ENCODE results near the gene MAPKAPK5.
"Not testable (repeated sequence)": the region's sequence is repeated elsewhere in the genome, so short reads cannot be mapped to it uniquely, and the experiment has no call there.

The MAPKAPK5 gene

DNA sequence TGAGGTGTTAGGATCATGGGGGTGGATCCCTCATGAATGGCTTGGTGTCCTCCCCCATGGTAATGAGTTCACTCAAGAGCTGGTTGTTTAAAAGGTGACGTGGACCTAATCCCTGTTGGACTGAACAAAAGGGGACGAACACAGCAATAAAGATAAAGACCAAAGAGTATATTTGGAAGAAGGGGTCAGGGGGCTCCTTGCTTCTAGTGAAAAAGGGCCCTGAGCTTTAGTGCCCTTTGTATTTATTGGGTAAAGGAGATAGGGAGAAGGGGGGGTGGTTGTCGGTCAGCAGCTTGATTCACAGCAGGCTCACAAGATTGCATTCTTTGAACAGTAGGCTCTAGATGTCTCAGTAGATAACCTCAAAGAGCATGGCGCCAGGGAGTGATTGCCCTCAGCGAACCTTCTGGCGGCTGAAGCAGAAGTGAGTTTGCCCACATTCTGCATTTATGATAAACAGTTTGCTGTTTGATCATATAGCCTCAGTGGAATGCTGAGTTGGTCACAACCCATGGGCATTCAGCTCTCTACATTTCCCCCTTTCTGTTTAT lies 25.9 kb upstream of the MAPKAPK5 start:
- Histone ChIP-seq H3K4me3 (ENCODE audit: low read depth in 1 of 5, low read length in 5 of 5) (no peak overlapping the region), H3K4me1 (ENCODE audit: control insufficient read depth in 5 of 5, insufficient read depth in 5 of 5, low read length in 5 of 5) (peaks cover 0 to 9% (median 5%) of the 10 kb centered on the region in 5 donors), H3K9ac (ENCODE audit: low read length in 5 of 5) (no peak overlapping the region), H3K27me3 (ENCODE audit: control insufficient read depth in 5 of 5, insufficient read depth in 4 of 5, low read length in 5 of 5) (no peaks in the 10 kb centered on the region), H3K36me3 (ENCODE audit: control insufficient read depth in 5 of 5, insufficient read depth in 5 of 5, low read length in 5 of 5) (peaks cover 0 to 4% (median 0%) of the 10 kb centered on the region in 5 donors), H3K27ac (ENCODE audit: low read depth, low read length) (no peak overlapping the region), H3K9me3 (ENCODE audit: control insufficient read depth in 5 of 5, low read length in 5 of 5) (no peaks in the 10 kb centered on the region)

DNA sequence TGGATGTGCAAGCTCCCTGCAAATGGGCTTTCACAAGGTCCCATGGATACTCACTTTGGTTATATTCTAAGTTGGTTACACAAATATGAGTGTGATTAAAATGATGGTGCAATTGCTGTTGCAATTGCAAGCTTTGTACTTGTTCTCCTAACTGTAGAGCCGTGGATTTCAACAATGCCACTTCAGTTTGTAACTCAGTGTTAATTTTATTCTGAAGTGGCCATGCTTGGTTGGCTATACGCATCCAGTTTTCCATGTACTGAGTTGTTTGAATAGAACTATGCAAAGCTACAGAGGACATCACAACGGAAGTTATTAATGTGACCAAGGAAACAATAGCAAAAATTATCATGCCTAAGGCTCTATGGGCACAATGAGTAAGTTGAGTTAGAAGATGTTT lies 25.1 kb upstream of the MAPKAPK5 start:
- H3K4me3 ChIP-seq (ENCODE audit: low read depth in 1 of 5, low read length in 5 of 5); H3K4me1 ChIP-seq (ENCODE audit: control insufficient read depth in 5 of 5, insufficient read depth in 5 of 5, low read length in 5 of 5); H3K27ac ChIP-seq (ENCODE audit: low read depth, low read length); H3K36me3 ChIP-seq (ENCODE audit: control insufficient read depth in 5 of 5, insufficient read depth in 5 of 5, low read length in 5 of 5); H3K9me3 ChIP-seq (ENCODE audit: control insufficient read depth in 5 of 5, low read length in 5 of 5); H3K9ac ChIP-seq (ENCODE audit: low read length in 5 of 5); H3K27me3 ChIP-seq (ENCODE audit: control insufficient read depth in 5 of 5, insufficient read depth in 4 of 5, low read length in 5 of 5): not testable (repeated sequence)

DNA sequence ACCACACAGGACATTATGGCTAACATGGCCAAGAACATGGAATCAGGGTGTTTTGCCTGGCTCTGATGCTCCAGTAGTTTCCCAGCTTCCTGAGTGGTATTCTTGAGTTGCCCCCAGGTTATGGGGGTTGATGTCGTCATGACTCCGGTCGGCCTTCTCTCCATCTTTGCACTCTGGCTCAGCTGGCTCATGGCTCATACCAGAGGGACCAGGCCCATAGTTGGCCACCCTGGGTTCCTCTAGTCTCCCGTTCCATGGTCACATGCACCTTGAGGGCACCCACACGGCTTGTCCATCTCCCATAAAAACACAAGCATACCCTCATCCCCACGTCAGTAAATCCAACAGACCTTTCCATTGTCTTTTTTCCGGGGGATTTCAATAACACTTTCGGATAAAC lies 23.7 kb upstream of the MAPKAPK5 start:
- Histone ChIP-seq H3K9ac (ENCODE audit: low read length in 5 of 5) (no peak overlapping the region), H3K27ac (ENCODE audit: low read depth, low read length) (no peak overlapping the region), H3K4me1 (ENCODE audit: control insufficient read depth in 5 of 5, insufficient read depth in 5 of 5, low read length in 5 of 5) (peaks cover 0 to 10% (median 2%) of the 10 kb centered on the region in 5 donors), H3K36me3 (ENCODE audit: control insufficient read depth in 5 of 5, insufficient read depth in 5 of 5, low read length in 5 of 5) (no peaks in the 10 kb centered on the region), H3K9me3 (ENCODE audit: control insufficient read depth in 5 of 5, low read length in 5 of 5) (no peaks in the 10 kb centered on the region), H3K4me3 (ENCODE audit: low read depth in 1 of 5, low read length in 5 of 5) (no peak overlapping the region), H3K27me3 (ENCODE audit: control insufficient read depth in 5 of 5, insufficient read depth in 4 of 5, low read length in 5 of 5) (no peaks in the 10 kb centered on the region)

DNA sequence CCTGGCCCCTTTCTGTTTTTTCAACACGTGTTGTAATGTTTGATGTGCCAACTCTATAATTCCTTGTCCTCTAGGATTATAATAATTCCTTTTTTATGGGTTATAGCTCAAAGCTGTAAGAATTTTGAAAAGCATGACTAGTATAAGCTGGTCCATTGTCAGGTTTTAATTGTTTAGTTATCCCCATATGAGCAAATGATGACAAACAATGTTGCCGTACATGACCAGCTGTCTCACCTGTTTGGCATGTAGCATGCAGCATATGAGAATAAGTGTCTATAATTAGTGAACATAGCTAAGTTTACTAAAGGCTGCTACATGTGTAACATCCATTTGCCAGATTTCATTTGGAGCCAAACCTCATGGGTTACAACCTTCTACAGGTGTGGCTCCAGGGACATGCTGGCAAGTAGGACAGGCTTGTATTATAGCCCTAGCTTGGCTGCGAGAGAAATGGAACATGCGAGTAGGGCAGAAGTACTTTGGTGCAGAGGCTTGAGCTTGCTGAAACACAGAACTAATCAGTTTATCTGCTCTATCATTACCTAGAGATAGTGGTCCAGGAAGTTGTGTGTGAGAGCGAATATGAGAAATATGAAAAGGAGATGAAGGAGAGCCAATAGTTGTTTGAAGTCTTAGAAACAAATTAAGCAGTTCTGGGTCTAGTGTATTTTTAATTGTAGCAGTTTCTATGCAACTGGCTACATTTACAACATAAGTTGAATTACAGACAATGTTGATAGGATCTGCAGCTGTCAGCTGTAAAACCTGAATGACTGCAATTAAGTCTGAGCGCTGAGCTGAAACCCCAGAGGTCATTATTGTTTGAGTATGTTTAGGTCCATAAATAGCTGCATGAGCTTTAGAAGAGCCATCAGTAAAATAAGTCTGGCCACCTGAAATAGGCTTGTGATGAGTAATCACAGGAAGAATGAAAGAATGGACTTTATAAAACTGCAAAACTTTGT lies 22.6 kb upstream of the MAPKAPK5 start:
- peaks cover 0 to 9% (median 2%) of the 10 kb centered on the region in 5 donors for H3K4me1 ChIP-seq (ENCODE audit: control insufficient read depth in 5 of 5, insufficient read depth in 5 of 5, low read length in 5 of 5)
- no peak overlapping the region for H3K27ac ChIP-seq (ENCODE audit: low read depth, low read length)
- no peaks in the 10 kb centered on the region for H3K9me3 ChIP-seq (ENCODE audit: control insufficient read depth in 5 of 5, low read length in 5 of 5)
- H3K36me3 ChIP-seq (ENCODE audit: control insufficient read depth in 5 of 5, insufficient read depth in 5 of 5, low read length in 5 of 5), result no peaks in the 10 kb centered on the region
- H3K9ac ChIP-seq (ENCODE audit: low read length in 5 of 5), result no peak overlapping the region
- no peak overlapping the region for H3K4me3 ChIP-seq (ENCODE audit: low read depth in 1 of 5, low read length in 5 of 5)
- H3K27me3 ChIP-seq (ENCODE audit: control insufficient read depth in 5 of 5, insufficient read depth in 4 of 5, low read length in 5 of 5), result no peaks in the 10 kb centered on the region

DNA sequence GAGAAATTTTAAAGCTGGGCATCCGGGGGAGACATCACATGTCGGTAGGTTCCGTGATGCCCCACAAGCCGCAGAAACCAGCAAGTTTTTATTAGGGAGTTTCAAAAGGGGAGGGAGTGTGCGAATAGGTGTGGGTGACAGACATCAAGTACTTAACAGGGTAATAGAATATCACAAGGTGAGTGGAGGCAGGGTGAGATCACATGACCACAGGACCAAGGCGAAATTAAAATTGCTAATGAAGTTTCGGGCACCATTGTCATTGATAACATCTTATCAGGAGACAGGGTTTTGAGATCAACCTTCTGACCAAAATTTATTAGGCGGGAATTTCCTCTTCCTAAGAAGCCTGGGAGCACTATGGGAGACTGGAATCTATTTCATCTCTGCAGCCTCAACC lies 21.2 kb upstream of the MAPKAPK5 start:
- H3K4me3 ChIP-seq (ENCODE audit: low read depth in 1 of 5, low read length in 5 of 5); H3K4me1 ChIP-seq (ENCODE audit: control insufficient read depth in 5 of 5, insufficient read depth in 5 of 5, low read length in 5 of 5); H3K9ac ChIP-seq (ENCODE audit: low read length in 5 of 5); H3K27me3 ChIP-seq (ENCODE audit: control insufficient read depth in 5 of 5, insufficient read depth in 4 of 5, low read length in 5 of 5); H3K9me3 ChIP-seq (ENCODE audit: control insufficient read depth in 5 of 5, low read length in 5 of 5); H3K27ac ChIP-seq (ENCODE audit: low read depth, low read length); H3K36me3 ChIP-seq (ENCODE audit: control insufficient read depth in 5 of 5, insufficient read depth in 5 of 5, low read length in 5 of 5): not testable (repeated sequence)

DNA sequence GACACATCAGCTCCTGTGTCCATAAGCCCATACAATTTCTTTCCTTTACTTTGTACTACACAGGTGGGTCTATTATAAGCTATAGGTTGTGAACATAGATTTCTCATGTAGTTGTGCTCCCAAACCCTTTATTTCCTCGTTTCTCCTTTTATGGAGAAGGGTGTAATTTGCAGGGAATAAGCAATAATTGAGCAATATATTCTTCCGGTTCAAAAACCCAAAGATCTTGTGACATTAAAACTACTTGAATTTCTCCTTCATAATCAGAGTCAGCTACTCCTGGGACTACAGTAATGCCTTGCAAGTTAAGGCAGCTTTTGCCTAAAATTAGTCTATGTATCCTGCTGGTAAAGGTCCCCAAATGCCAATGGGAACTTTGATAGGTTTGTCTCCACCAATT lies 19.1 kb upstream of the MAPKAPK5 start:
- no peaks in the 10 kb centered on the region for H3K27me3 ChIP-seq (ENCODE audit: control insufficient read depth in 5 of 5, insufficient read depth in 4 of 5, low read length in 5 of 5)
- H3K9me3 ChIP-seq (ENCODE audit: control insufficient read depth in 5 of 5, low read length in 5 of 5), result no peaks in the 10 kb centered on the region
- no peaks in the 10 kb centered on the region for H3K36me3 ChIP-seq (ENCODE audit: control insufficient read depth in 5 of 5, insufficient read depth in 5 of 5, low read length in 5 of 5)
- no peak overlapping the region for H3K27ac ChIP-seq (ENCODE audit: low read depth, low read length)
- no peak overlapping the region for H3K9ac ChIP-seq (ENCODE audit: low read length in 5 of 5)
- peaks cover 0 to 16% (median 9%) of the 10 kb centered on the region in 5 donors for H3K4me1 ChIP-seq (ENCODE audit: control insufficient read depth in 5 of 5, insufficient read depth in 5 of 5, low read length in 5 of 5)
- H3K4me3 ChIP-seq (ENCODE audit: low read depth in 1 of 5, low read length in 5 of 5), result no peak overlapping the region

DNA sequence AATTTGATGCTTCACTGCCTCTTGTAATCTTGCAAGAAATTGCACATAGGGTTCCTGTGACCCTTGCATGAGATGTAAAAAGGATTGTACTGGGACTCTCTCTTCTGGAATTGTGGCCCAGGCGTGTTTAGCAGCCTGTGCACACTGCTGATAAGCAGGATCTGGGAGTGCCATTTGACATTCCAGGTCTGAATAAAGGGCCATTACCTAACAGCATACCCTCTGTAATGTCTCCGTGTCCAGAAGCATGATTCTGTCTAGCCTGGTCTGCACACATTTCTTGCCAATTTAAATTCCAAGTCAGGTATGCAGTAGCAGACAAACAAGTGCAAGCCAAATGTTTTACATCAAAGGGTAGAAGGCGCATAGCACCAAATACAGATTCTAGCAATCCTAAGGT lies 18.1 kb upstream of the MAPKAPK5 start:
- Histone ChIP-seq H3K36me3 (ENCODE audit: control insufficient read depth in 5 of 5, insufficient read depth in 5 of 5, low read length in 5 of 5) (no peaks in the 10 kb centered on the region), H3K9ac (ENCODE audit: low read length in 5 of 5) (no peak overlapping the region), H3K4me1 (ENCODE audit: control insufficient read depth in 5 of 5, insufficient read depth in 5 of 5, low read length in 5 of 5) (peaks cover 0 to 16% (median 9%) of the 10 kb centered on the region in 5 donors), H3K27ac (ENCODE audit: low read depth, low read length) (no peak overlapping the region), H3K27me3 (ENCODE audit: control insufficient read depth in 5 of 5, insufficient read depth in 4 of 5, low read length in 5 of 5) (no peaks in the 10 kb centered on the region), H3K9me3 (ENCODE audit: control insufficient read depth in 5 of 5, low read length in 5 of 5) (no peaks in the 10 kb centered on the region), H3K4me3 (ENCODE audit: low read depth in 1 of 5, low read length in 5 of 5) (no peak overlapping the region)

DNA sequence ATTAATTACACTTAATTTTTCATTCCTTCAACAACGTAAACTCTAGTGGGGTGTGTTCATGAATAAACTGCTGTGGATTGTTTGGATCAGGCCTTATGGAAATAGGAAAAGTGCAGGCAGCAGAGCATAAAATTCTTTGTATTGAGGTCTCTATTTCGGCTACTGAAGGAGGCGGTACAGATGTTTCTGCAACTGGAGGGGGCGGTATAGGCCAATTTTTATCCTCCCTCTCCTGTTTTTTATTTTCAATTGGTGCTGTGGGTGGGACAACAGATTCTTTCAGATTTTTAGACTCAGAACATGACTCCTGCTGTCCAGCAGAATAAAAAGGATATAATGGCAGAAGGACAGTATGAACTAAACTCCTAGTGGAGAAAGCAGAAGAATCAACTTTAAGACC lies 17.7 kb upstream of the MAPKAPK5 start:
- peaks cover 0 to 16% (median 9%) of the 10 kb centered on the region in 5 donors for H3K4me1 ChIP-seq (ENCODE audit: control insufficient read depth in 5 of 5, insufficient read depth in 5 of 5, low read length in 5 of 5)
- not testable (repeated sequence) for H3K36me3 ChIP-seq (ENCODE audit: control insufficient read depth in 5 of 5, insufficient read depth in 5 of 5, low read length in 5 of 5); H3K4me3 ChIP-seq (ENCODE audit: low read depth in 1 of 5, low read length in 5 of 5); H3K27ac ChIP-seq (ENCODE audit: low read depth, low read length); H3K9me3 ChIP-seq (ENCODE audit: control insufficient read depth in 5 of 5, low read length in 5 of 5); H3K9ac ChIP-seq (ENCODE audit: low read length in 5 of 5); H3K27me3 ChIP-seq (ENCODE audit: control insufficient read depth in 5 of 5, insufficient read depth in 4 of 5, low read length in 5 of 5)

DNA sequence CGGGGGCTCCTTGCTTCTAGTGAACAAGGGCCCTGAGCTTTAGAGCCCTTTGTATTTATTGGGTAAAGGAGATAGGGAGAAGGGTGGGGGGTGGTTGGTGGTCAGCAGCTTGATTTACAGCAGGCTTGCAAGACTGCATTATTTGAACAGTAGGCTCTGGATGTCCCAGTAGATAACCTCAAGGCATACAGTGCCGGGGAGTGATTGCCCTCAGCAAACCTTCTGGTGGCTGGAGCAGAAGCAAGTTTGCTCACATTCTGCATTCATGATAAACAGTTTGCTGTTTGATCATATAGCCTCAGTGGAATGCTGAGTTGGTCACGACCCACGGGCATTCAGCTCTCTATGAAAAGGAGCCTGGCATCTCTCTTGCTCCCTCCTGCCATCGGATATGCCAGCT lies 16.5 kb upstream of the MAPKAPK5 start:
- no peaks in the 10 kb centered on the region for H3K9me3 ChIP-seq (ENCODE audit: control insufficient read depth in 5 of 5, low read length in 5 of 5)
- H3K4me3 ChIP-seq (ENCODE audit: low read depth in 1 of 5, low read length in 5 of 5), result no peak overlapping the region
- H3K27ac ChIP-seq (ENCODE audit: low read depth, low read length), result no peak overlapping the region
- no peaks in the 10 kb centered on the region for H3K36me3 ChIP-seq (ENCODE audit: control insufficient read depth in 5 of 5, insufficient read depth in 5 of 5, low read length in 5 of 5)
- H3K4me1 ChIP-seq (ENCODE audit: control insufficient read depth in 5 of 5, insufficient read depth in 5 of 5, low read length in 5 of 5), result peaks cover 0 to 16% (median 9%) of the 10 kb centered on the region in 5 donors
- no peak overlapping the region for H3K9ac ChIP-seq (ENCODE audit: low read length in 5 of 5)
- H3K27me3 ChIP-seq (ENCODE audit: control insufficient read depth in 5 of 5, insufficient read depth in 4 of 5, low read length in 5 of 5), result no peaks in the 10 kb centered on the region

DNA sequence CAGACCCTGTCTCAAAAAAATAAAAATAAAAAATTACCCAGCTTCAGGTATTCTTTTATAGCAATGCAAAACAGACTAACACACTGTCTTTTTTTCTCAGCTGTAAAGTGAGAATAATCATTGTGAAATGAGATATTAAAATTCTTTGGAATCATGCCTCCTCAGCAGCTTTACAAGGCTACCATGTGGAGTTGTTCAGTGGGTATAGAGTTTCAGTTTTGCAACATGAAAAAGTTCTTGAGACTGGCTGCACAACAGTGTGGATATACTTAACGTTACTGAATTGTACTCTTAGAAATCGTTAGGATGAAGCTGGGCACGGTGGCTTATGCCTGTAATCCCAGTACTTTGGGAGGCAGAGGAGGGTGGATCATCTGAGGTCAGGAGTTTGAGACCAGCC lies 15.7 kb upstream of the MAPKAPK5 start:
- Histone ChIP-seq H3K36me3 (ENCODE audit: control insufficient read depth in 5 of 5, insufficient read depth in 5 of 5, low read length in 5 of 5) (no peaks in the 10 kb centered on the region), H3K27me3 (ENCODE audit: control insufficient read depth in 5 of 5, insufficient read depth in 4 of 5, low read length in 5 of 5) (no peaks in the 10 kb centered on the region), H3K27ac (ENCODE audit: low read depth, low read length) (no peak overlapping the region), H3K9me3 (ENCODE audit: control insufficient read depth in 5 of 5, low read length in 5 of 5) (no peaks in the 10 kb centered on the region), H3K4me1 (ENCODE audit: control insufficient read depth in 5 of 5, insufficient read depth in 5 of 5, low read length in 5 of 5) (peaks cover 0 to 16% (median 9%) of the 10 kb centered on the region in 5 donors), H3K9ac (ENCODE audit: low read length in 5 of 5) (no peak overlapping the region), H3K4me3 (ENCODE audit: low read depth in 1 of 5, low read length in 5 of 5) (no peak overlapping the region)
